NB4 (cell line): ENCODE data around the gene LCN6.

ENCODE experiments used
- POLR2A ChIP-seq: IDR thresholded peaks from 2 replicates; pipeline ENCODE4 v1.6.1; 2011; ENCODE audit warnings: mild to moderate bottlenecking; ENCODE audit not compliant: insufficient read length; ENCODE audit errors: extremely low read depth
- TF ChIP-seq, protein P1 (sequence below): IDR thresholded peaks from one replicate; pipeline ENCODE4 v1.5.1; 2012; ENCODE audit warnings: low read depth, low read length

GRCh38 chr9:136746621-136747020, 1.7 kb downstream of the LCN6 start:
- TF ChIP-seq, protein P1, sequence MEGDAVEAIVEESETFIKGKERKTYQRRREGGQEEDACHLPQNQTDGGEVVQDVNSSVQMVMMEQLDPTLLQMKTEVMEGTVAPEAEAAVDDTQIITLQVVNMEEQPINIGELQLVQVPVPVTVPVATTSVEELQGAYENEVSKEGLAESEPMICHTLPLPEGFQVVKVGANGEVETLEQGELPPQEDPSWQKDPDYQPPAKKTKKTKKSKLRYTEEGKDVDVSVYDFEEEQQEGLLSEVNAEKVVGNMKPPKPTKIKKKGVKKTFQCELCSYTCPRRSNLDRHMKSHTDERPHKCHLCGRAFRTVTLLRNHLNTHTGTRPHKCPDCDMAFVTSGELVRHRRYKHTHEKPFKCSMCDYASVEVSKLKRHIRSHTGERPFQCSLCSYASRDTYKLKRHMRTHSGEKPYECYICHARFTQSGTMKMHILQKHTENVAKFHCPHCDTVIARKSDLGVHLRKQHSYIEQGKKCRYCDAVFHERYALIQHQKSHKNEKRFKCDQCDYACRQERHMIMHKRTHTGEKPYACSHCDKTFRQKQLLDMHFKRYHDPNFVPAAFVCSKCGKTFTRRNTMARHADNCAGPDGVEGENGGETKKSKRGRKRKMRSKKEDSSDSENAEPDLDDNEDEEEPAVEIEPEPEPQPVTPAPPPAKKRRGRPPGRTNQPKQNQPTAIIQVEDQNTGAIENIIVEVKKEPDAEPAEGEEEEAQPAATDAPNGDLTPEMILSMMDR: no peak
- TF ChIP-seq POLR2A: no peak
